Measurements from ENCODE around the gene MEGF9.

The MEGF9 gene

DNA sequence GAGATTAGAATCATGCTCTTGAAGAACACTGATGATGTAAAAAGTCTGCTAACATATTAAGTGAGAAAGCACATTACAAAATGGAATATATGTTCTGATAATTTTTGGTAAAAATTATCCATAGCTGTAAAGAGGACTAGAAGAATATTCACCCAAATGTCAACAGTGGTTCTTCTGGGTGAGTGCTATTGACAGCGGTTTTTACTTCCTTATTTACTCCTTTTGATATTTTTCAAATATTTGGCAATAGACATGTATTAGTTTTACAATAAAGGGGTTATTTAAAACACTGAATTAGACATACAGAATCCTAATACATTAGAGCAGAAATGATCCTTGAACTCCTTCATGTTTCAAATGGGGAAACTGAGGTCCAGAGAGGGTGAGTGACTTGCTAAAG is 26.9 kb upstream of the MEGF9 start:
- H3K4me1 ChIP-seq (ENCODE audit: low read depth, poor library complexity, severe bottlenecking), result no peaks in the 10 kb centered on the region
- H3K27me3 ChIP-seq (ENCODE audit: insufficient read depth, low read depth), result no peaks in the 10 kb centered on the region
- no peak overlapping the region for H3K27ac ChIP-seq
- no peaks in the 10 kb centered on the region for H3K79me2 ChIP-seq (ENCODE audit: insufficient read depth, low read depth)
- H2AFZ ChIP-seq (ENCODE audit: low read depth), result no peak overlapping the region
- no peaks in the 10 kb centered on the region for H4K20me1 ChIP-seq (ENCODE audit: insufficient read depth)
- no peak overlapping the region for H3K4me3 ChIP-seq (IDR thresholded peaks at IDR 0.05; ENCODE audit: insufficient read depth, low read depth, low read length)
- TF ChIP-seq CTCF (conservative IDR thresholded peaks at IDR 0.05; ENCODE audit: low read depth, low read length), result no peak
- no peak overlapping the region for H3K4me2 ChIP-seq
- H3K9ac ChIP-seq, result no peak overlapping the region
- H3K36me3 ChIP-seq (ENCODE audit: insufficient read depth), result no peaks in the 10 kb centered on the region

DNA sequence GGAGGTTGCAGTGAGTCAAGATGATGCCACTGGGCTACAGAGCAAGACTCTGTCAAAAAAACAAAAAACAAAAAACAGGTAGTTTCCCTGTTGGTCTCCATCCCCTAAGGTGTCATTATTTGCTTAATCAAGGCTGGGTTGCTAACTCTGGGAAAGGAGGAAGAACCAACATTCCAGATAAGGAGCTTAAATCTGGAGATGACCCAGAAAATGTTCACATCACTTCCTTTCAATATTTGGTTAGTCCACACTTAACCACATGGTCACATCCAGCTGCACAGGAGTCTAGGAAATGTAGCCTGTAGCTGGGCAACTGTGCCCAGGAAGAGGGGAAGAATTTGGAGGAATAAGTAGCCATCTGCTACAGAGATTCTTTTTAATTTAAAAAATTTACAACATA is 25.9 kb upstream of the MEGF9 start:
- H3K4me3 ChIP-seq (IDR thresholded peaks at IDR 0.05; ENCODE audit: insufficient read depth, low read depth, low read length), result no peak overlapping the region
- H3K27ac ChIP-seq, result no peak overlapping the region
- H3K4me2 ChIP-seq, result no peak overlapping the region
- H3K9ac ChIP-seq, result no peak overlapping the region
- no peak for TF ChIP-seq CTCF (conservative IDR thresholded peaks at IDR 0.05; ENCODE audit: low read depth, low read length)
- no peaks in the 10 kb centered on the region for H3K36me3 ChIP-seq (ENCODE audit: insufficient read depth)
- H3K27me3 ChIP-seq (ENCODE audit: insufficient read depth, low read depth), result no peaks in the 10 kb centered on the region
- no peaks in the 10 kb centered on the region for H3K79me2 ChIP-seq (ENCODE audit: insufficient read depth, low read depth)
- H3K4me1 ChIP-seq (ENCODE audit: low read depth, poor library complexity, severe bottlenecking), result no peaks in the 10 kb centered on the region
- no peaks in the 10 kb centered on the region for H4K20me1 ChIP-seq (ENCODE audit: insufficient read depth)
- no peak overlapping the region for H2AFZ ChIP-seq (ENCODE audit: low read depth)

DNA sequence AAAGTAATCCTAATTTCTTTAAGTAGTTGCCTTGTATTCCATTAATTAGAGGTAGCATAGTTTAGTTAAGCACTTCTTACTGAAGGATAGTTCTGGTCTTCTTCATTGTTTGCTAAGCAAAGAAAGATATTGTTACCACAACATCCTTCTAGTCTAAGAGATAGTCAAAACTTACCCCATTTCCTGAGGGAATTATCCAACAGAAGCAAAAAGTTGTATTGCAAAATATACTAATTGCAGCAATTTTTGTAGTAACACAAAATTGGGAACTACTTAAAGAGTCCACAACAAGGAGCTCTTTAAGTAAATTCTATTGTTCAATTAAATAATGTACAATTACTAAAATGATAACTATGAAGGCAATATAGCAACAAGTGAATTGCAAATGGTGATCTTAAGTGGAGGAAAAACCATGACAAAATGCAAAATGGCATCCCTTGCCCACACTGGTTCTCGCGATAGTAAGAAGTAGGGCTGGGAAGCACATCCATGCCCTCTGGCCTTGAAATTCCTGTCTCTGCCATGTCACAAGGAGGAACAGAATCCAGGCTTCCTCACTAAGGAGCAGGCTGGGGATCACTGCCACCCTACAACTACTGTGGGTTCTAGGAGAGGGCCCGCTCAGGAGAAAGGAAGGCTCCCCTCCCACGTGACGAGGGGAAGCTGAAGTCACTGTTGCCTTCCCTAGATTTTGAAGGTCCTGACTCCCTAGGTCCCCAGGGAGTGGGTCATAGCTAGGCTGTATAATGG is 23.3 kb upstream of the MEGF9 start:
- H3K27ac ChIP-seq, result no peak overlapping the region
- H3K4me3 ChIP-seq (IDR thresholded peaks at IDR 0.05; ENCODE audit: insufficient read depth, low read depth, low read length), result no peak overlapping the region
- H4K20me1 ChIP-seq (ENCODE audit: insufficient read depth), result no peaks in the 10 kb centered on the region
- TF ChIP-seq CTCF (conservative IDR thresholded peaks at IDR 0.05; ENCODE audit: low read depth, low read length), result no peak
- H3K27me3 ChIP-seq (ENCODE audit: insufficient read depth, low read depth), result no peaks in the 10 kb centered on the region
- no peak overlapping the region for H3K9ac ChIP-seq
- no peaks in the 10 kb centered on the region for H3K4me1 ChIP-seq (ENCODE audit: low read depth, poor library complexity, severe bottlenecking)
- H3K4me2 ChIP-seq, result no peak overlapping the region
- no peaks in the 10 kb centered on the region for H3K79me2 ChIP-seq (ENCODE audit: insufficient read depth, low read depth)
- no peak overlapping the region for H2AFZ ChIP-seq (ENCODE audit: low read depth)
- H3K36me3 ChIP-seq (ENCODE audit: insufficient read depth), result no peaks in the 10 kb centered on the region

DNA sequence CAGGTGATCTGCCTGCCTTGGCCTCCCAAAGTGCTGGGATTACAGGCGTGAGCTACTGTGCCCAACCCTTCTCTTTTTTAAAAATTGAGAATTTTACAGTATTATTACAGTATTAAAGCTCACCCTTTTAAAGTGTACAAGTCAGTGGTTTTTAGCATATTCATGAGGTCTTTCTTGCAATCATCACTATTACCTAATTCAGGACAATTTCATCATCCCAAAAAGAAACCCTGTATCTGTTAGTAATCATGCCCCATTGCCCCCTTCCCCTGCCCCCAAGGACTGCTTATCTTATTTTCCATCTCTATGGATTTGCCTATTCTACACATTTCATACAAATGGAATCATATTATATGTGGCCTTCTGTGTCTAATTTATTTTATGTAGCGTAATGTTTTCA is 22.6 kb upstream of the MEGF9 start:
- no peaks in the 10 kb centered on the region for H3K79me2 ChIP-seq (ENCODE audit: insufficient read depth, low read depth)
- TF ChIP-seq CTCF (conservative IDR thresholded peaks at IDR 0.05; ENCODE audit: low read depth, low read length), result no peak
- H2AFZ ChIP-seq (ENCODE audit: low read depth), result no peak overlapping the region
- no peak overlapping the region for H3K4me2 ChIP-seq
- no peaks in the 10 kb centered on the region for H3K27me3 ChIP-seq (ENCODE audit: insufficient read depth, low read depth)
- H3K36me3 ChIP-seq (ENCODE audit: insufficient read depth), result no peaks in the 10 kb centered on the region
- H3K4me1 ChIP-seq (ENCODE audit: low read depth, poor library complexity, severe bottlenecking), result no peaks in the 10 kb centered on the region
- H3K9ac ChIP-seq, result no peak overlapping the region
- no peak overlapping the region for H3K27ac ChIP-seq
- no peak overlapping the region for H3K4me3 ChIP-seq (IDR thresholded peaks at IDR 0.05; ENCODE audit: insufficient read depth, low read depth, low read length)
- H4K20me1 ChIP-seq (ENCODE audit: insufficient read depth), result no peaks in the 10 kb centered on the region
